ENCODE results near the gene RASL12.
"Not testable (repeated sequence)": the region's sequence is repeated elsewhere in the genome, so short reads cannot be mapped to it uniquely, and the experiment has no call there.

Gene RASL12

DNA sequence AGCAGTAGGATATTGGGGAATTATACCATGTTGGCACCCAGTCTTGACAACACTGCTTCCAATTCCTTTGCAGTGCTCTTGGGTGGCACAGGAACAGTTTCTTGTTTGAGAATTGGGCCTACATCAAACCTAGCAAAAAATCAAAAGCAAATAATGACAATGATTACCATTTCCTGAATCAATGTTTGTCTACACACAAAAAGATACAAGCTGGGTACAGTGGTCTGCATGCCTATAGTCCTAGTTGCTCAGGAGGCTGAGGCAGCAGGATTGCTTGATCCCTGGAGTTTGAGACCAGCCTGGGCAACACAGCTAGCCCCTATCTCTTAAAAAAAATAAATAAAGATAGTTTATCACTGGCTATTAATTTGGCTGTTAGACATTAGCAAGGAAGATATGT, 46.3 kb downstream of the RASL12 start:
- no peak overlapping the region for H3K4me3 ChIP-seq (ENCODE audit: low read length)
- TF ChIP-seq ZNF274 (IDR thresholded peaks at IDR 0.05; ENCODE audit: low read depth, low read length), result no peak

DNA sequence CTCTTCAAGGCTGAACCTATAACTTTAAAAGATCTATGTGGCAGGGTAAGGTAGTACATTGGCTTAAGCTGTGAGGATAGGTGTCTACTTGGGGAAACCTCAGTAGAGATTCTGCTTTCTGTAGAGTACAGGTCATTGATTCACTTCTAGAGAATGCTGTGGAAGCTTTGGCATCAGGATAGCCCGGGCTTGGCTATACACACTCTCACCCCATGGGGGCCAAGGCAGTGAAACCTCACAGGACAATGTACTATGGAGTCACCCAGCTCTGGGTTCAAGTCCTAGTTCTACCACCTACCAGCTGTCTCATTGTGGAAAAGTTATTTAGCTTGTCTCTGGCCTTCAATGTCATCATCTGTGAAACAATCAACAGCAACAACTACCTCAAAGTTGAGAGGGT, 47.4 kb downstream of the RASL12 start:
- H3K4me3 ChIP-seq (ENCODE audit: low read length), result no peak overlapping the region
- TF ChIP-seq ZNF274 (IDR thresholded peaks at IDR 0.05; ENCODE audit: low read depth, low read length), result no peak

DNA sequence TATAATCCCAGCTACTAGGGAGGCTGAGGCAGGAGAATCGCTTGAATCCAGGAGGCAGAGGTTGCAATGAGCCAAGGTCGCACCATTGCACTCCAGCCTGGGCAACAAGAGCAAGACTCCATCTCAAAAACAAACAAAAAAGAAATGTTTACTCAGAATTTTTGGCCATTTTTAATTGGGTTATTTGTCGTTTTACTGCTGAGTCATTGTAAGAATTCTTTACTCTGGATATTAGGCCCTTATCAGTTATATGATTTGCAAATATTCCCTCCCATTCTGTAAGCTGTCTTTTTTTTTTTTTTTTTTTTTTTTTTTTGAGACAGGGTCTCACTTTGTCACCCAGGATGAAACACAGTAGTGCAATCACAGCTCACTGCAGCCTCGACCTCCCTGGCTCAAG, 56.6 kb downstream of the RASL12 start:
- H3K4me3 ChIP-seq (ENCODE audit: low read length), result not testable (repeated sequence)

- no peak overlapping the region for H3K4me3 ChIP-seq (ENCODE audit: low read length)
- TF ChIP-seq ZNF274 (IDR thresholded peaks at IDR 0.05; ENCODE audit: low read depth, low read length), result no peak
Measured at GRCh38 chr15:65008983-65009382, 58.8 kb downstream of the RASL12 start.

DNA sequence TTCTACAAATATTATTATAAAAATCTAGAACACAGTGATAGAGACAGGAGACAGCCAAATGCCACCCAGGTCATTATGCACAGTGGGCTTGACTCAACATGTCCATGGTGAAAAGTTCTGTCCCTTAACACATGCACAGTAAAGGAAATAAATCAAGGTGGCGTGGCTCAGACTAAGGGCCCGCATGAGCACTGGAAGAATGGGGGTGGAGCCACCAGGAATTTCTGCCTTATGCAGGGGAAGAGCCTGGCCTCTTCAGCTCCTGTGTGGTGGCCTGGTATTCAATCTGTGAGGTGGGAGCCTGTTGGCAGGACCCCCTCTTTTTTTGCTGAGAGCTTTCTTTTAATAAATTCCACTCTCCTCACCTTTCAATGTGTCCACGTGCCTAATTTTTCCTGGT, 60.9 kb downstream of the RASL12 start:
- TF ChIP-seq ZNF274 (IDR thresholded peaks at IDR 0.05; ENCODE audit: low read depth, low read length), result no peak
- no peak overlapping the region for H3K4me3 ChIP-seq (ENCODE audit: low read length)

GRCh38 chr15:65004993-65005392, 62.8 kb downstream of the RASL12 start:
- TF ChIP-seq ZNF274 (IDR thresholded peaks at IDR 0.05; ENCODE audit: low read depth, low read length), result no peak
- H3K4me3 ChIP-seq (ENCODE audit: low read length), result no peak overlapping the region

Data from GM08714 (cell line).